B cell (primary cell): ENCODE data around the gene STXBP2. TPM values are rescaled to one million over a fixed set of nuclear protein-coding genes. Genes with fewer than 3 reads are reported as not detected.

Experiments used
- ATAC-seq: fragments of 200-7000 bp; cut with Tn5 transposase; one replicate; pipeline ENCODE4 v1.10.0; 2021; ENCODE audit warnings: low read depth, mild to moderate bottlenecking, moderate number of reproducible peaks, moderate library complexity
- CTCF ChIA-PET: fragments of 350-600 bp; sonication (Branson Sonifier 250); formaldehyde crosslinking; loops from one replicate; lab custom pipeline; 2021; ENCODE audit warnings: antibody characterized with exemption, inconsistent platforms; lab: Charles Lee
- POLR2A ChIA-PET: fragments of 350-600 bp; sonication (Branson Sonifier 250); formaldehyde crosslinking; loops from one replicate; lab custom pipeline; 2021; ENCODE audit warnings: antibody characterized with exemption; lab: Charles Lee
- DNase-seq: peaks from one replicate; pipeline ENCODE4 v3.0.0; 2013
- H2AFZ ChIP-seq: 2 replicates; pipeline ENCODE4 v1.6.1; 2012; ENCODE audit warnings: mild to moderate bottlenecking, low read depth, low read length; ENCODE audit not compliant: insufficient read depth, poor library complexity, severe bottlenecking
- H3K27ac ChIP-seq, 2 donors: 1 replicate in 1 of 2; 2 replicates in 1 of 2; pipeline ENCODE4 v1.5.1; 2012 to 2013; ENCODE audit warnings: low read length in 2 of 2, mild to moderate bottlenecking in 2 of 2, moderate library complexity in 1 of 2
- H3K27me3 ChIP-seq, 4 experiments: fragments of 200-600 bp in 1 of 4; sonication (generic) in 1 of 4; replicated peaks in 1 of 4; 1 replicate in 2 of 4; 2 replicates in 2 of 4; pipeline versions ENCODE4 v1.6.1 to v1.7.0; 2013 to 2016; ENCODE audit warnings: low read length in 3 of 4, mild to moderate bottlenecking in 2 of 4, mixed read lengths in 1 of 4, moderate library complexity in 1 of 4; ENCODE audit not compliant: insufficient read depth in 4 of 4, control insufficient read depth in 3 of 4; ENCODE audit errors: control extremely low read depth in 1 of 4
- H3K36me3 ChIP-seq, 2 experiments: replicated peaks in 1 of 2; 1 replicate in 1 of 2; 2 replicates in 1 of 2; pipeline versions ENCODE4 v1.6.1 to v1.7.1; 2013; ENCODE audit warnings: low read length in 1 of 2; ENCODE audit not compliant: insufficient read depth in 2 of 2, control insufficient read depth in 1 of 2; ENCODE audit errors: control extremely low read depth in 1 of 2, extremely low read depth in 1 of 2
- H3K4me1 ChIP-seq, 2 donors: fragments of 200-600 bp in 1 of 2; sonication (generic) in 1 of 2; 1 replicate in 1 of 2; 2 replicates in 1 of 2; pipeline versions ENCODE4 v1.5.1 to v1.6.1; 2013 to 2017; ENCODE audit warnings: low read length in 2 of 2; ENCODE audit not compliant: control insufficient read depth in 2 of 2, insufficient read depth in 2 of 2
- H3K4me2 ChIP-seq: replicated peaks from 2 replicates; pipeline ENCODE3; 2012; ENCODE audit warnings: mild to moderate bottlenecking, low read depth, low read length; ENCODE audit not compliant: poor library complexity, severe bottlenecking
- H3K4me3 ChIP-seq, 5 experiments: fragments of 200-600 bp in 1 of 5; sonication (generic) in 1 of 5; 1 replicate in 3 of 5; 2 replicates in 2 of 5; pipeline versions ENCODE4 v1.5.1 to v1.7.0; 2011 to 2016; ENCODE audit warnings: low read length in 4 of 5, mild to moderate bottlenecking in 4 of 5, low read depth in 2 of 5, control low read depth in 1 of 5, moderate library complexity in 1 of 5; ENCODE audit not compliant: insufficient read depth in 1 of 5; ENCODE audit errors: control extremely low read depth in 1 of 5, extremely low read depth in 1 of 5
- H3K79me2 ChIP-seq: fragments of 200-600 bp; sonication (generic); one replicate; pipeline ENCODE4 v1.6.0; 2016; ENCODE audit warnings: low read length; ENCODE audit not compliant: control insufficient read depth, insufficient read depth
- H3K9ac ChIP-seq: fragments of 200-600 bp; sonication (generic); 2 replicates; pipeline ENCODE4 v1.6.1; 2017; ENCODE audit warnings: mild to moderate bottlenecking, low read length, moderate library complexity
- H3K9me3 ChIP-seq, 3 donors: one replicate each; pipeline versions ENCODE4 v1.6.1 to v1.7.1; 2013; ENCODE audit warnings: low read length in 2 of 3; ENCODE audit not compliant: control insufficient read depth in 2 of 3, insufficient read depth in 1 of 3; ENCODE audit errors: control extremely low read depth in 1 of 3
- H4K20me1 ChIP-seq: 2 replicates; pipeline ENCODE4 v1.6.0; 2012; ENCODE audit warnings: mild to moderate bottlenecking, low read length; ENCODE audit not compliant: insufficient read depth, control insufficient read depth, poor library complexity, severe bottlenecking
- H3K27ac Mint-ChIP-seq: one replicate; pipeline ENCODE4 v1.8.0; 2021; ENCODE audit warnings: mixed read lengths
- H3K27me3 Mint-ChIP-seq: one replicate; pipeline ENCODE4 v1.8.0; 2021; ENCODE audit warnings: mixed read lengths
- H3K4me1 Mint-ChIP-seq: one replicate; pipeline ENCODE4 v1.8.0; 2021; ENCODE audit warnings: mixed read lengths
- H3K4me3 Mint-ChIP-seq: one replicate; pipeline ENCODE4 v1.8.0; 2021; ENCODE audit warnings: mixed read lengths
- H3K9me3 Mint-ChIP-seq: one replicate; pipeline ENCODE4 v1.8.0; 2022; ENCODE audit warnings: mixed read lengths; ENCODE audit not compliant: insufficient read depth
- EZH2 ChIP-seq: IDR thresholded peaks from 2 replicates; pipeline ENCODE4 v1.6.1; 2012; ENCODE audit warnings: borderline replicate concordance, low read depth, mild to moderate bottlenecking, moderate library complexity, low read length; ENCODE audit not compliant: insufficient read depth, poor library complexity, severe bottlenecking
- WGBS: methylation state at CpG from one replicate; pipeline ENCODE4 v1.1.5; 2013; ENCODE audit warnings: missing lambda C conversion rate; ENCODE audit not compliant: insufficient coverage; 5-methylcytosine and 5-hydroxymethylcytosine counted together
- intact Hi-C: fragments of 100-400 bp; cut with micrococcal nuclease; formaldehyde crosslinking; loops from one replicate; pipeline ENCODE4 v1.10.0; 2022
- polyA plus RNA-seq: library from polyadenylated mRNA; depleted of rRNA; stranded (reverse); fragments of >200 nt; gene quantifications from 2 replicates; pipeline ENCODE4 v1.2.3, GENCODE V29; 2012
- total RNA-seq, 2 donors: library from RNA; stranded (reverse); fragments of 120-200 nt in 1 of 2; gene quantifications; 1 replicate in 1 of 2; 2 replicates in 1 of 2; pipeline versions ENCODE4 v1.2.3 to v1.2.4, GENCODE V29; 2013 to 2022
- TF ChIP-seq, protein P1 (sequence below): fragments of 200-600 bp; IDR thresholded peaks from one replicate; pipeline ENCODE4 v1.8.0; 2022; ENCODE audit warnings: antibody characterized with exemption, mild to moderate bottlenecking

Gene STXBP2
- total and polyA plus RNA-seq, 2 donors (not counting 1 experiment from before 2014, with no cell fraction given) = 222 to 226 TPM

- Histone ChIP-seq H3K9ac (no peak overlapping the region), H3K27me3 (no peaks in the 10 kb centered on the region), H4K20me1 (peaks cover 40% of the 10 kb centered on the region), H2AFZ (no peak overlapping the region), H3K36me3 (peaks cover 0 to 45% of the 10 kb centered on the region in 2 experiments), H3K4me2 (no peak overlapping the region), H3K4me1 (no peaks in the 10 kb centered on the region), H3K27ac (no peak overlapping the region), H3K9me3 (peaks cover 0 to 7% (median 0%) of the 10 kb centered on the region in 3 donors), H3K4me3 (no peak overlapping the region), H3K79me2 (peaks cover 3% of the 10 kb centered on the region)
- intact Hi-C loops = no loop called here
- ChIA-PET POLR2A (no interaction called here), CTCF (no interaction called here)
- TF ChIP-seq, protein P1, sequence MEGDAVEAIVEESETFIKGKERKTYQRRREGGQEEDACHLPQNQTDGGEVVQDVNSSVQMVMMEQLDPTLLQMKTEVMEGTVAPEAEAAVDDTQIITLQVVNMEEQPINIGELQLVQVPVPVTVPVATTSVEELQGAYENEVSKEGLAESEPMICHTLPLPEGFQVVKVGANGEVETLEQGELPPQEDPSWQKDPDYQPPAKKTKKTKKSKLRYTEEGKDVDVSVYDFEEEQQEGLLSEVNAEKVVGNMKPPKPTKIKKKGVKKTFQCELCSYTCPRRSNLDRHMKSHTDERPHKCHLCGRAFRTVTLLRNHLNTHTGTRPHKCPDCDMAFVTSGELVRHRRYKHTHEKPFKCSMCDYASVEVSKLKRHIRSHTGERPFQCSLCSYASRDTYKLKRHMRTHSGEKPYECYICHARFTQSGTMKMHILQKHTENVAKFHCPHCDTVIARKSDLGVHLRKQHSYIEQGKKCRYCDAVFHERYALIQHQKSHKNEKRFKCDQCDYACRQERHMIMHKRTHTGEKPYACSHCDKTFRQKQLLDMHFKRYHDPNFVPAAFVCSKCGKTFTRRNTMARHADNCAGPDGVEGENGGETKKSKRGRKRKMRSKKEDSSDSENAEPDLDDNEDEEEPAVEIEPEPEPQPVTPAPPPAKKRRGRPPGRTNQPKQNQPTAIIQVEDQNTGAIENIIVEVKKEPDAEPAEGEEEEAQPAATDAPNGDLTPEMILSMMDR = no peak
- no peak for TF ChIP-seq EZH2
- ATAC-seq (no peak), DNase-seq (no peak)
- Mint-ChIP-seq H3K9me3 (no peaks in the 10 kb centered on the region), H3K4me3 (no peak overlapping the region), H3K4me1 (peaks cover 2% of the 10 kb centered on the region), H3K27me3 (no peaks in the 10 kb centered on the region), H3K27ac (no peak overlapping the region)
- WGBS = 89% methylated on average over 13 of the region's 14 CpGs
Observed at GRCh38 chr19:7645163-7645562, 8.3 kb downstream of the STXBP2 start.

DNA sequence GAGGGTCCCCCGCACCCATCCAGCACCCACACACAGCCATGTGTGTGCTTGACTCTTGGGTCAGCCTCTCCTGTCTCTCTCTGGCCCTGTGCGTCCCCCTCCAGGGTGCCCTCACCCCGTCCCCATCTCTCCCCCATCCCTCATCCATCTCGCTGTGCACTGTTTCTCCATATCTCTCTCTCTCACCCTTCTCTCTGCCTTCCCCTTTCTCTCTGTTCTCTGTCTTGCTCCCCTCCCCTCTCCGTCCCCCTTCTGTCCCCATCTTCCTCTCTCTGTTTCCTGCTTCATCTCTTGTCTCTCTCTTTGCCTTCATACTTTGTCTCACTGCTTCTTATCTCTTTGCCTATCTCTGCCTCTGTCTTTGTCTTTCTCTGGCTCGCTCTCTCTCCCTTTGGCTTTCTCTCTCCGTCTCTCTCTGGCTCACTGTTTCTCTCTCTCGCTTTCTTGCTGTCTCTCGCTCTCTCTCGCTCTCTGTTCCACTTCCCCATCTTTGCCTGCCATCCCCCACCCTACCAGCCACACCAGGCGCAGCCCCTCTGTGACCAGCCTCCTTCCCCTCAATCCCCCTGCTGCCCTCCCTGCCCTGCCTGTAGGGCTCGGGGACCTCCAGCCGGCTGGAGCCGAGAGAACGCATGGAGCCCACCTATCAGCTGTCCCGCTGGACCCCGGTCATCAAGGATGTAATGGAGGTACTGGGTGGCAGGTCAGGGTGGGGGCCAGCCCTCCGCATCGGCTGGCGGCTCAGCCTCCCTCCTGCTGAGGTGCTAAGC lies 8.9 kb downstream of the STXBP2 start:
- Histone ChIP-seq H3K79me2 (no peaks in the 10 kb centered on the region), H3K4me2 (no peak overlapping the region)
- H3K4me3 Mint-ChIP-seq = no peak overlapping the region

More for the DNA sequence above, 8.9 kb downstream of the STXBP2 start:
- CTCF ChIA-PET = no interaction called here
- H3K4me3 ChIP-seq = no peak overlapping the region
- TF ChIP-seq EZH2 = no peak
- TF ChIP-seq, protein P1 = no peak
- peaks cover 0 to 7% (median 0%) of the 10 kb centered on the region in 3 donors for H3K9me3 ChIP-seq
- peaks cover 0 to 41% of the 10 kb centered on the region in 2 experiments for H3K36me3 ChIP-seq
- Mint-ChIP-seq H3K27ac (no peak overlapping the region), H3K4me1 (no peaks in the 10 kb centered on the region), H3K9me3 (no peaks in the 10 kb centered on the region), H3K27me3 (no peaks in the 10 kb centered on the region)
- POLR2A ChIA-PET = no interaction called here
- H3K4me1 ChIP-seq = no peaks in the 10 kb centered on the region
- no peaks in the 10 kb centered on the region for H3K27me3 ChIP-seq
- no peak overlapping the region for H3K9ac ChIP-seq
- no peak overlapping the region for H3K27ac ChIP-seq
- no peak for ATAC-seq
- no peak overlapping the region for H2AFZ ChIP-seq
- intact Hi-C loops = no loop called here
- no peak for DNase-seq
- 90% methylated on average over 15 of the region's 20 CpGs for WGBS
- H4K20me1 ChIP-seq = peaks cover 33% of the 10 kb centered on the region
